ENCODE measurements around the gene SLC25A20.
"Not testable (repeated sequence)": the region's sequence is repeated elsewhere in the genome, so short reads cannot be mapped to it uniquely, and the experiment has no call there.

Gene SLC25A20

GRCh38 chr3:48845170-48845569, 53.5 kb downstream of the SLC25A20 start:
- no peak for DNase-seq

DNA sequence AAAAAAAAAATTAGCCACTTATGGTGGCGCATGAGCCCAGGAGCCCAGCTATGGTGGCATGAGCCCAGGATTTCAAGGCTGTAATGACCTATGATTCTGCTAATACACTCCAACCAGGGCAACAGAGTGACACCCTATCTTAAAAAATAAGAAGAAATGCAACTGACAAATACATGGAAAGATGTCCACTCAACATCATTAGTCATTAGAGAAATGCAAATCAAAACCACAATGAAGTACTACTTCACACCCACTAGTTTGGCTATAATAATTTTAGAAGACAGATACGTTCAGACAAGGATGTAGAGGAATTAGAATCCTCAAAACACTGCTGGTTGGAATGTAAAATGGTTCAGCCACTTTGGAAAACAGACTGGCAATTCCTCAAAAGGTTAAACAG, 61.5 kb downstream of the SLC25A20 start:
- no peak for DNase-seq

GRCh38 chr3:48835650-48836366, 62.9 kb downstream of the SLC25A20 start:
- DNase-seq = no peak

DNA sequence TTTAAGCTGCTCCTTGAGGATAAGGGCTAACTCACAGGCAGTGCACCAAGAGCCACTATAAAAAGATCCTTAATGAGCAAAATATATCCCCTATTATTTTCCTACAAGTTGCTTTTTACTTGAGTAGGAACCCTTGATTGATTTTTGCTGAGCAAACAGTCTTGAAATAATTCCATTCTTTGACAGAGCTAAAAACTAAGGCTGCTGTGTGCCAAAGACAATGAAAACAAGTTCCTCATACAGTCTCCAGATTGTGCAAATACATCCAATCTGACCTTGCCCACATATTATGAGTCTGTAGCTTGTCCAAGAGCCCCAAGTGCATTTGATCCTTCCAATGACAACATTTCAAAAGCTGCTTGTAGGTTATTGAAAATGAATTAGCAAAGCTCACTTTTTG, 66.0 kb downstream of the SLC25A20 start:
- no peak for DNase-seq

- no peak for DNase-seq
These were observed 68.0 kb downstream of the SLC25A20 start for GRCh38 chr3:48830715-48831114.

- DNase-seq = not testable (repeated sequence)
These were observed 69.2 kb downstream of the SLC25A20 start for GRCh38 chr3:48829525-48829924.

- not testable (repeated sequence) for DNase-seq
These were observed 70.8 kb downstream of the SLC25A20 start for GRCh38 chr3:48827874-48828273.

DNA sequence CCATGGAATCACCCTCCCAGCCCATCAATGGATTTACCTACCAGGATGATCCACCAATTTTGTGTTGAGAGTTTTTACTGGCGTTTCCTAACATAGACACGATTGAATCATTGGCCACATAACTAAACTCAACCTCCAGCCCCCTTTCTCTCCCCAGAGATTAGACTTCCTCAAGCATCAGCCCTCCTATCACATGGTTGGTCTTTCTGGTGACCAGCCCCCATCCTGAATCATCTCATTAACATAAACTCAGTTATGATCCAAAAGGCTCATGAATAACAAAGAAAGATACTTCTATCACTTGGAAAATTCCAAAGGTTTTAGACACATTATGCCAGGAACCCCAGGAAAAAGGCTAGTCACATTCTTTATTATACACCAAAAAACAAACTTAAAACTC, 72.2 kb downstream of the SLC25A20 start:
- DNase-seq = no peak

- no peak for DNase-seq
These were observed 77.9 kb downstream of the SLC25A20 start for GRCh38 chr3:48820612-48821324.

DNA sequence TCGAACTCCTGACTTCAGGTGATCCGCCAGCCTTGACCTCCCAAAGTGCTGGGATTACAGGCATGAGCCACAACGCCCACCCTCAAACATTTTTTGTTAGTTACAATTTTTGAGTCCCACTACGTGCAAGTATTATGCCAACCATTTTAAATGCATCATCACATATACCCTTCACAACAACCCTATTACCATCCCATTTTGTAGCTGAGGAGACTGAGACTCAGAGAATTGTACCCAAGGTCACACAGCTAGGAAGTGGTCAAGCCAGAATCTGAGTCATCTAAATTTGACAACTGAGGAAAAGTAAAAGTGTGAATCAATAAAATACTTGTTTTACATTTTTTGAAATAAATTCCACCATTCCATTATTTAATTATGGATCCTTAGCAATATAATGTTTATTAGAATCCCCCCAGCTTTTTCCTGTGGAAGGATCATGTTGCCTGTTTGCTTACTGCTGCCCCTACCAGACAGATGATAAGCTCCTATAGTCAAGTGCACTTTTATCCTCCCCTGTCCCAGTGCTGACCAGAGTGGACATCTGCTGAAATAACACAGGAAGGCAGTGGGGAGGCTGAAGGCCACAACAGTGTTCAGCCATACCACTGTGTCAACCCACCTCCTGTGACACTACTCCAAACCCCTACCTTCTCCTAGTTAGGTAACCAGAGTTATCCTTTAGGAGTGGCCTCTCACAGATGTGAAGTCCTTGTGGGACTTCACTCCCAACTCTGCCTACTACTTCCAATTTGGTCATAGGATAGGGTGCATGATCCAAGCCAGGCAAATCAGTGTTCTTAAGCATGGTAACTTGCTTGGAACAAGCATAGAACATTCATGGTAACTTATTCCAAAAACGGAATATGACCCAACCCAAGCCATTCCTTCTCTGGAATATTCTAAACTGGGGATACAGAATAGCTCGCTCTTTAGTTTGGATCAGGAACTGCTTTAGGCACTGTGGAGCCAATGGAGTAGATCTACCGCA, 79.2 kb downstream of the SLC25A20 start:
- no peak for DNase-seq

GRCh38 chr3:48811524-48811923, 87.2 kb downstream of the SLC25A20 start:
- DNase-seq = no peak
